ENCODE measurements around the gene LCA5L.
A peak's percentile ranks its signal among the peaks of the same experiment; 100 is the strongest.
"Not testable (repeated sequence)": the region's sequence is repeated elsewhere in the genome, so short reads cannot be mapped to it uniquely, and the experiment has no call there.

The LCA5L gene

DNA sequence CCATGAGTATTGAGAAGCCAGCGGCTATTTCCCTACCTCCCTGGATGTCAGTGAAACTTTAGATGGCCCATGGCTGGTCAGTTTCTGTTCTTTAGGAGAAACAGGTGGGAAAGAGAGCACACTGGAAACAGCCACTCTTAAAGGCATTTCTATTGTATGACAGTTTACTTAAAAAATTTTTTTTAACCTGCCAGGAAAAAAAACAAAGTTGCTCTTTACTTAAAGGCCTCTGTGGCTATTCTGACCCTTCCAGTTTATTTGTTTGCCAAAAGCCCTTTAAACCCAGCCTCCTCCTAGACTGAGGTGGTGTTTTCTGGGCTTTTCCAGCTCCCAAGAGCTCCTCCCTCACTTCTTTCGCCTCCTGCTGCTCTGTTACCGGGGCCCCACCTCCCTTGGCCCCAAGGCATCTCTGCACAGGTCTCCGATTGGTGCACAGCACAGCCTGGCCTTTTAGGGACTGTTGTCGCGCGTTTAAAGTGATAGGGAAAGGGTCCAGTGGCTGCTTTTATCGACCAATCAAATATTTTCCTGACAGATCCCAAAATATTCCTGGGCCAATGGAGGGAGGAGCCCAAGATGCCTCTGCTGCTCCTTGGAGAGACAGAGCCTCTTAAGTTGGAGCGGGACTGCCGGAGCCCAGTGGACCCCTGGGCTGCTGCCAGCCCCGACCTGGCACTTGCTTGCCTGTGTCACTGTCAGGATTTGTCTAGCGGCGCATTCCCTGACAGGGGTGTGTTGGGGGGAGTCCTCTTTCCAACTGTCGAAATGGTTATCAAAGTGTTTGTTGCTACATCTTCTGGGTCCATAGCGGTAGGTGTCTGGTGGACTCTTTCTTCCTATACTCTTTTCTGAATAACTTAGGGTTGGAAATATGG lies 6.0 kb upstream of the LCA5L start, which contains the start of gene SH3BGR:
Gene SH3BGR (plus strand): TSS at position 639 of the 875 bp plus-strand sequence. CDS start 127 bp downstream, at position 766.
- DNase-seq = no peak

DNA sequence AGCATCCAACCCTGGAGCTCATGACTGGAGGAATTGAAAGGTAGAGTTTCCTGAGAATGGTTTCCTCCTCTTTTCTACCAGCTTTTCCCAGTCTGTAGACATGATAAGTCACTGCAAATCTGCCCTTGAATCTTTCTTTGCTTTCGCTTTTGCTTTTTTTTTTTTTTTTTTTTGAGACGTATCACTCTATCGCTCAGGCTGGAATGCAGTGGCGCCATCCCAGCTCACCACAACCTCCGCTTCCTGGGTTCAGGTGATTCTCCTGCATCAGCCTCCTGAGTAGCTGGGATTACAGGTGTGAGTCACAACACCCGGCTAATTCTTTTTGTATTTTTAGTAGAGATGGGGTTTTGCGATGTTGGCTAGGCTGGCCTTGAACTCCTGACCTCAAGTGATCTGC lies 1.7 kb upstream of the LCA5L start:
- no peak for DNase-seq

DNA sequence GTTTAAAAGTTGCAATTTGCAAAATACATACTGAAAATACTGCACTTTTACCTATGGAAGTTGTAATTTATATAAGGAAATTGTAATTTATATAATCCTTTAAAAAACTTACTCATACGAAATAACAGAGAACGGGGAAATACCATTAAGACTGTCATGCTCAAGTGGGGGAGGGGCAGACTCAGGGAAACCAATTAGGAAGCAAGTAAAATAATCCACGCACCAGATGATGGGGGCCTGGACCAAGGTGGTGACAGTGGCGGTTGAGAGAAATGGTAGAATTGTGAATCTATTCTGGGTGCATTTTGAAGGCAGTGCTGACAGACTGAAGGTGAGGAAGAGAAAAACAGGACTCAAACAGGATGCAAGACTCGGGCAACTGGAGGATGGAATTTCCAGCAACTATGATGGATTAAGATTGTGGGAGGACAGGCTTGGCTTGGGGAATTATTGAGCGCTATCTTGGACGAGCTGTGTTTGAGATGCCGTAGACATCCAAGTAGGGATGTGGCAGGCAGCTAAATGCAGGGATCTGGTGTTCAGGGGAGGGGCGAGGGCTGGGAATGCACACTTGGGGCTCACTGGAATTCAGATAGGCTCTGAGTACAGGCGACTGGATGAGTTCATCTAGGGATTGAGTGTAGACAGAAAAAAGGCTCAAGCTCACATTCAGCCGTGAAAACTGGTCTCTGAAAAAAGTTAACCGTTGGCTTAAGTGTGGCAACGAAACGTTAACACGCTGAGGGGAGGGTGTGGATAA lies 977 bp downstream of the LCA5L start:
- no peak for DNase-seq

DNA sequence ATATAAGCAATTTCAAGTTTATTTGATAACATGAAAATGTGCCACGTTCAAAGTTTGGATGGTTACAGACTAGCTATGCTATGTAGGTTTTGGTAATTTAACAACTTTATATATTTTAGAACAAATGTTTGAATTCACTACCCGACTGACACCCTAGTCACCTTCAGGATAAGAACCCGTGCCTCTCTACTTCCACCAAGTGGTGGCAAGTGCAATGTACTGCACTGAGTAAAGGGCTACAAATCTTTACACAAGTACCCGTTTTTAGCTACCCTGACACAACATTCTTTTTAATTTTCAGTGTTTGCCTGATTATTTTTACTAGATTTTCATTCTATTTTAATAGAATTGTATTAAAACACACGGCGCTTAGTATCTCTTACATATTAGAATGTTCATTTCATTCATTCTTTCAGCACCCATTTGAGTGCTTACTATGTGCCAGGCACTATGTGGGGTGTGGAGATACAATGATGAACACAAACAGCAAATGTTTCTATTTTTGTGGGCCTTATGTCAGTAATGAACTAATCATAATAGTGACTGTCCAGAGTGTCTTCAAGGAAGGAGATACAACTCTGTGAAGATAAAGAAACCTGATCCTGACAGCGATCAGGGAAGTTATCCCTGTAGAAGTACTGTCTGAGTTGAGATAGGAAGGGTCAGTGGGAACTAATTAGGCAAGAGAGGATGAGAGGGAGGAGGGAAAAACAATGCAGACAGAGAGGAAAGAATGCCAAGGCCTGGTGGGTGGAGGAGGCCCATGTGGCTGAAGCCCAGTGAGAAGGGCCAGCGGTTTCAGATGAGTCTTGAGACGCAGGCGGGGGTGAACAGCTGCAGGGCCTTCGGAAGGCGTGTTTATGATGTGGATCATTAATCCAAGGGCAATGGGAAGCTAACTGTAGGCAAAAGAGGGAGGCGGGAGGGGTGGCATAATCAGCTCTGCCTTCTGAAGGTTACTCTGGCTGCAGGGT lies 3.8 kb downstream of the LCA5L start:
- no peak for DNase-seq

DNA sequence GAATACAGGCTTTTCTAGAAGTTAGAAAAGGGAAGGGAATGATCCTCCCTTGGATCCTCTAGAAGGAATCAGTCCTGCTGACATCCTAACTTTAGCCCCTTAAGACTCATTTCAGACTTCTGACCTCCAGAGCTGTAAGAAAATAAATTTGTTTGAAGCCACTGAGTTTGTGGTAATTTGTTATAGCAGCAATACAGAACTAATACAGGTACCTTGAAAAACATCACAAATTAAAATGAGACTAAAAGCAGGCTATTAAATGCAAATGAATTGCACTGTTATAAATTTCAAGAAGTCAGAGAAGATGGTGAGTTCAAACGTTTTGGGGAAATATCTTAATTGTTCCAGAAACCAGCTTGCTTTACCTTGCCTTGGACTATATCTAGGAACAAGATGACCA lies 6.3 kb downstream of the LCA5L start:
- DNase-seq = no peak

DNA sequence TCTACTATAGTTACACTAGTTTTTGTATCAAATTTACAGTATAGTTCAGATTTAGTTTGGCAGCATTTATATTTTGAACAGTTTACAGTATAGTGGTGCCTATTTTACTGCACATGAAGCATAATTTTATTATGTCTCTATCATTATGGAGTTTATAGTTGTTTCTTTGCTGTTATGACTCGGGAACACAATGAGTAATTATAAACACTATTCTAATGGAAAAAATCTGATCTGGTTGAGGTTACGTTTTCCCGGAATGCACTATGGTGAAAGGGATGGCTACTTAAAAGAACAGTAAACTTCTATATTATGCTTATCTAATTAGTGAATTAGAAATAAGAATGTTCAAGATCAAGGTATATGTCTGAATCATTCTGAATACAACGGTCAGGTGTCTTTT lies 10.6 kb downstream of the LCA5L start:
- DNase-seq = no peak

DNA sequence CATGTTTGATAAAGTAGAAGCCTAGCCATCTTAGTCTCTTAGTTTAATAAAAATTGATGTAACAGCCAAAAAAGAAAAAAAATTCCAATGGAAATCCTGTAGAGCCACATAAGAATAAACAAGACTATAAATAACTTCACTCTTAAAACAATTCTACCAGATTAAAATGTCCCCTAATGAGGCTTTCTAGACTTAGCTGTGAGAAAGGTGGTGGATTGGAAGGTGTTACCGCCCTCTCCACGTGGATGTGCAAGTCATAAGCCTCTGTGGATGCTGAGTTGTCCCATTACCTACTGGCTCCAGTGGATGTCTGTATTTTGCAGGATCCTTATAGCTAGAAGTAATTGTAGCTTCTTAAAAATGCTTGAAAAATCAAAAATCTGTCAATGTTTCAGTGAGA lies 14.6 kb downstream of the LCA5L start:
- DNase-seq = no peak

DNA sequence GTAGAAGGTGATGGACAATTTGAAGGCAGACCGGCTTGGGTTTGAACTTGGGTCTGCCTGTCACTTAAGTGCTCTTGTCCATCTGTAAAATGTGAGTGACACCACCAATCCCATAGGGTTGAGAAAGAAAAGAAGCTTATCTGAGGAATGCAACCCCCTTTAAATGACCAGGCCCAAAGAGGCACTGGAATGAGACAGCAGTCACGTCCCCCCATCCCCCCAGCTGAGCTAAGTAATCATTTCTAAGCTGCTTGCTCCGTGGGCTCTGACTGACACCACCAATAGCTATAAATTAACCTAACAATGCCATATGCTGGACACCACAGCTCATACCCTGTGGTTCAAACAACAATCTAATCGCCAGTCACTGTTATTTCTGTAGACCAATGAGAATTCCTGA lies 15.1 kb downstream of the LCA5L start:
- DNase-seq = no peak

DNA sequence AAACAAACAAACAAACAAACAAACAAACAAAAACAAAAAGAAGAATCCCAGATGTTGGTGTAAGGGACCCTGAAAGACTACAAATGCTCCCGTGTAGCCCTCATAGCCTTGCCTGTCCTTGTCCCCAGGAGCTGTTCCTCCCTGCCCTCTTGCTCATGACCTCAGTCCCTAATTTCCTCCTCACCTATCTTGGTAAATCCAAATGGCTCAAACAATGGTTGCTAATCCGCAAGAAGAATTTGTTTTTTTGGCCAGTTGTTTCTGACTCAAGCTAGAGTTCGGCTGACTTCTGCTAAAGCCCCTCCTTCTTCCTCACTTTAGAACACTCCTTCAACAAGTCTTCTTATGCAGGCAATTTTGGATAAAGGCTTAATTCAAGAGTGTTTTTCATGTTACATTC lies 15.6 kb downstream of the LCA5L start:
- DNase-seq = no peak

DNA sequence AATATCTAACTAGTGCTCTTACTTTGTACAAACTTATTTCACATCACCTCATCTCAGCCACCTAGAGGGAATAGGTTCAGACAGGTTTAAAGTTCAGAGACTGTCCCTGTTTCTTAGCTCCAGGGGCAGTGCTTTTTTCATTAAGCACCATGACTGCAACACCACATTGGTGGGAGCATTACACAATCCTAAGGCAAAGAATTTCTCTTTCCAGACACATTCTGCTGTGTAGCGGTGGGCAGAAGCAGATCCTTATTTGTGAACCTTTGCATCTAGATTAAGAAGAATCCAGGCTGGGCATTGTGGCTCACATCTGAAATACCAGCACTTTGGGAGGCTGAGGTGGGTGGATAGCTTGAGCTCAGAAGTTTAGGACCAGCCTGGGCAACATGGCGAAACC lies 16.1 kb downstream of the LCA5L start:
- no peak for DNase-seq

DNA sequence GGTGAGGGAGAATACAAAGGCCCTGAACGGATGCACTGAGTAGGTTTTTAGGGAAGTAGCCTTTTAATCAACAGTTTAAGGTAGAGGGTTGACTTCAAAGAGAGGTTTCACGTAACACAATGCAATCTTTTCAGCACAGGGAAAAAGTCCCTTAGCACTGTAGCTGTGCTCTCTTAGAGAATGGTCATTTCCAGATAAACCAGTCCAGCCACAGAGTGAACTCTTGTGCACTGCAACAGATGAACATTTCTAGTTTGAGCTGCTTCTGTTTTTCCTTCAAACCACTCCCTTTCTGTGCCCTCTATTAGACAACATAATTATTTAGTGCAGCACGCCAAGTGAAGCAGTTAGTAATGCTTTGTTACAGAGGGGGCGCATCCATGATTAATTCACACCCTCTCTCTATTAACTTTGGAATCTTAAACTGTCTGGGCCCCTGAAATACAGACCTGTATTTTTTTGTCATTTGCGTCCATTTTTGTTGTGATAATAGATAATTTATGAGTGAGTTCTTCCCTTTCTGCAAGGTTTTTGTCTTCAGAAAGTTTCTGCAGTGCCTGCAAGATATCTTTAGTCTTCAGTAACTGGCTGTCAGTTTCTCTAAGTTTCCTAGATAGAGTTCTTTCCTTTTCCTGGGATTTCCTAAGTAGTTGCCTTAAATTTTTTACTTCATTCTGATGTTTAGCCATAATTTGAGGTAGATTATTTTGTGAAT lies 22.9 kb downstream of the LCA5L start:
- no peak for DNase-seq

DNA sequence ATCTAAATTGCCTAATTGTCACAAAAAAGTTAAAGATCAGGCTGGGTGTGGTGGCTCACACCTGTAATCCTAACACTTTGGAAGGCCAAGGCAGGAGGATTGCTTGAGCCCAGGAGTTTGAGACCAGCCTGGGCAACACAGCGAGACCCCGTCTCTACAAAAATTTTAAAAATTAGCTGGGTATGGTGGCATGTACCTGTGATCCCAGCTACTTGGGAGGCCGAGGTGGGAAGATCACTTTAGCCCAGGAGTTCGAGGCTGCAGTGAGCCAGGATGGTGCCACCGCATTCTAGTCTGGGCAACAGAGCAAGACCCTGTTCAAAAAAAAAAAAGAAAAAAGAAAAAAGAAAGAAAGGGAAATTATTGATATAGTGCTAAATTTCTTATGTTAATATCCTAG lies 26.4 kb downstream of the LCA5L start:
- DNase-seq = not testable (repeated sequence)

DNA sequence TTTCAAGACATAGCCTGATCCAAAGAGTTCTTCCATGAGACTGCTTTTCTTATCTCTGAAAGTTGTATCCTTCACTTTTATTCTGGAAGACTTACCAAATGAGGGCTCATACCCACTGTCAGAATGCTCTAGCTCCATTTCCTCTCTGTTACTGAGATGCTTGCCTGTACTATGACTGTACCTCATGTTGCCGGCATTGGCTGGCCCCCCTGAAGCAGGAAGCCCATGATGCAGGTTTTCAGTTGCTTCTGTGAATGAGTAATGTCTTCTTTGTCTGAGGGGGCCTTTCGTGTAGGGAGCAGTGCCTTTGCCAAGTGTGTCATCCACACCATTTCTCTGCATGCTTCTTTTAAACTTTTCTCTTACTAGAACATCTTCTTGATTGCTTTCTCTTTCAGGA lies 39.5 kb downstream of the LCA5L start:
- no peak for DNase-seq

DNA sequence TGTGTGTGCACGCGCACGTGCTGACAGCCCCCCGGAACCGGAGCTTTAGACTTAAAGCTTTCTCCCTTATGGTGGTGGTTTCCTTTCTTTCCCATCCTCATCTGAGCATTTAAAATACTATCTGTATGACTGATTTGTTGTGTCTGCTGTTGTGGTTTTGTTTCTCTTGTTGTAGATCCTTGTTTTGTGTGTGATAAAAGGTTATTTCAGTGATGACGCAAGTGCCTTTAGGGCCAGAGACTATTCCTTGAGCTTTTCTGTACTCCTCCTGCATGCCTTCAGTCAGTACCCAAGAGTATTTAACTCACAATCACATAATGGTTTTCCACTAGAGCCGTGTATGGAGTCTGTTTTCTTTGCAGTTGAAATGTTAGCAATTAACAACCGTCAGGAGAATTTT lies 45.4 kb downstream of the LCA5L start:
- no peak for DNase-seq

DNA sequence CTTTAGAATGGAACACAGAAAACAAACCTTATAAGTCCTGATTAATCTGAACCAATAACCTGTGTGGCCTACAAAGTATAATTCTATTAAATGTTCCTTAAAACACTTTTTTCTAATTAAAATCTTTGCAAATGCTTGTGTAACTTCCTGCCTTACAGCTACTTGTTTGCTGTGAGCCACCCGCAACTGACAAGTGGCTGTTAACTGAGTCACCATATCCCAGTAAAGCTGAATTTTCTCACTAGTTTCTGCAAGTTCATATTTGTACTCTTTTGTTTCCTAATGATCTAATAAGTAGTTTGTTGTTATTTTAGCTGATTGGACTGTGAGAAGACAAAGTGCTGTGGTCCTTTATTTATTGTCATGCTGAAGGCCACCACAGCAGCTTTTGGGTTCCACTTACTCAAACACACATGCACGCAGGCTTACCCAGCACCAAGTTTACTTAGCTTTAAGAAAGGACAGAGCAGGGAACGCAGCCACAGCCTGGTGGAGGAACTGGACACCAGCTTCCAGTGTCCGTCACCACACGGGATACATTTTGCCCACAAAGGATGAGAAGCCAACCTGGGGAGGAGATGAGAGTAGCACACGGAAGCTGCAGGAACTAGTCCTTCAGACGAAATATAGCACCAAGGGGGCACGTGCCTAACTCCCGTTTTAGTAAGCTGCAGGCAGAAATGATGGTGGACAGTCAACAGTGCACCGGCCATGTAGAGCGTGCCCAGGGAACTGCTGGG lies 47.8 kb downstream of the LCA5L start:
- no peak for DNase-seq

DNA sequence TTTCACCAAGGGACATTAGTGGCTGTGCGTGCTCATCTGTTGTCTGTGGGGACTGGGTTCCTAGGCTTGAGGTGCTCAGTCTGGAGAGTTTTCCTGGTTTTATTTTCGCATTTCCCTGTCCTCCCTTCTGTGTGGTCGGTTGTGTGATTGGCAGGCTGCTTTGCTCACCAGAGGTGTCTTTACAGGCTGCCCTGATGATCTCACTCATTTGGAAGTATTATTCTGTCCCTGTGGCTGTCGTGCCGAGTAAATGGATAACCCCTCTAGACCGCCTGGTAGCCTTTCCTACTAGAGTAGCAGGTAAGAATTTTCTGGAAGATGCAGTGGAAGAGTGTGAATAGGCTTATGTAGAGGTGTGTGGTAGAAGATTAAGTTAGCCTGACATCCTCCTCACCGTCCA lies 52.6 kb downstream of the LCA5L start:
- no peak for DNase-seq

DNA sequence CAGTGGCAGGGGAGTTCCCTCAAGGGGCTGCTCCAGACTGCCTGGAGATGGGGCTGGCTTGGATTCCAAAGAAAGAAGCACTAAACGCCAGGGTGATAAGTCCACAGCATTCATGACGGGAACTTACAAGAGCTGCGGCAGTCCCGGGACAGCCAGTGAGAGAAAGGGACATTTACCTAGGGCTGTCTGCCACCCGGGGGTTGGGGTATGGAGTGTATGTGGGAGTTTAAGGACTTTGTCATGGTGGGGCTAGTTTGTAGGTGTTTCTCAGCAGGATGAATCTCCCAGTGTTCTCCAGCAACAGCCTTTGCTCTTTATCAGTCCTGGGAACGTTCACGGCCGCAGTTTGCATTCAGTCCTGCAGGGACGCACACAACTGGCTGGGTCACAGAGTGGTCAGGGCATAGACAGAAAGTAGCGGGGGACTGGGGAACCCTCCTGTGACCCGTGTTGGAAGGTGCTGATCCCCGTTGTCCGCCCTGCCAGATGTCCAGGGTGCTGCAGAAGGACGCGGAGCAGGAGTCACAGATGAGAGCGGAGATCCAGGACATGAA lies 55.3 kb downstream of the LCA5L start:
- DNase-seq = no peak

DNA sequence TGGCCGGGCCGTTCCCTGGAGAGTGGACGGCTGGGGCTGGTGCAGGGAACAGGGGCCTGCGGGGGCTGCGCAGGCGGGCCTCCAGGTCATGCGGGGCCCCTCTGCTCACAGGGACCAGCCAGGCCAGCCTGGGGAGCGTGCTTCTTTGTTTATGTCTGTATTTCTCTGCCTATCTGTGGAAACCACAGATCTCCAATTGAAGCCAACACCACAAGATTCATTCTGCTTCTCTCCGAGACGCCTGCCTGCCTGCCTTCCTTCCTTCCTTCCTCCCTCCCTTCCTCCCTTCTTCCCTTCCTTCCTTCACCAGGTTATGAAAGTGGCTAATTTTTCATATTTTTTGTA lies 56.8 kb downstream of the LCA5L start:
- no peak for DNase-seq

DNA sequence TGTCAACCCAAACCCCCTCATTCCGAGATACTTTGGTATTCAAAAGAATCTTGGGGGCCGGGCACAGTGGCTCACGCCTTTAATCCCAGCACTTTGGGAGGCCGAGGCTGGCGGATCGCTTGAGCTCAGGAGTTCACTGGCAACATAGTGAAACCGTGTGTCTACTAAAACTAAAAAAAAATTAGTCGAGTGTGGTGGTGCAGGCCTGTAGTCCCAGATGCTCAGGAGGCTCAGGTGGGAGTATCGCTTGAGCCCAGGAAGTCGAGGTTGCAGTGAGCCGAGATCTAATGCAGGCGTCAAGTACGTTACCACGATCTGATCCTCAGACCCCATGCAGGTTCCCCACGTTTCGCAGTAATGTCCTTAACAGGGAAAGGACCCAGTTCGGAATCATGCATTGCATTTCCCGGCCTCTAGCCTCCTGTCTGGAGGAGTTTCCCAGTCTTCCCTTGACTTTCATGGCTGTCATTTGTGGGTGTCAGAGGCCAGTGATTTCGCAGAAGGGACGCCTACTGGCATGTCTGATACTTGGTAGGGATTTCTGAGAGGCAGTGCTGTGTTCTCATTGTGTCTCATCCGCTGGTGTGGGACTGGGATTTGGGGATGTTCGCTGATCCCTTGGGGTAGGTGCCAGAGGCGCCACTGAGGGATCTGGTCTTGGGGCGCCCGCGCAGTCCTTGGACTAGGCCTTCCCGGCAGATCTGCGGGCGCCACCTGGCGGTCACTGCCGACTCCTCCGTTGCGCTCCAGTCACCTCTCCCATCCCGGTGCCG lies 57.4 kb downstream of the LCA5L start:
- DNase-seq = peak; percentile 99

DNA sequence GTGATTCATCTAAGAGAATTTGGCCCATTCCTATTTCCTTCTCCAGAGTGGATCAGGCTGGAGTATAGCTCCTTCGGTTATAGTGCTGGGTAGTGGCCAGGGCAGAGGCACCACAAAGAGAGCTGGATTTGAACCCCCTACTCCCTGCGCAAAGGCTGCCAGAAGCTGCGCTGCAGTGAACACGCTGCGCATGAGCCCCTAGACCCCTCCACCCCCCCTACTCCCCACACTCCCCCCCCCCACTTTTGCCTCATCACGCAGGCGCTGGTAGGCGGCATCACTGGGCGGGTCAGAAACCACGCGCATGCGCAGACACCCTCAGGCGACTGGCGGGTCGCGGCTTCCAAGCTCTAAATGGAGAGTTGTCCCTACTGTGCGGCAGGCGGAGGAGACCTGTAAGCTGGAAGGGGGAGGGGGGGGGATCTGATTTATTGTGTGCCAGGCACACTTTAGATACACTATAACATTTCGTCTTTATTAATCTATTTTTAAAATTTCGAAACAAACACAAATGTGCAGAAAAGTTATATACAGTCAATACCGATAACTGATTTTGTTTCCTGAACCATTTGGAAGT lies 58.0 kb downstream of the LCA5L start:
- peak; percentile 97 for DNase-seq
